ENCODE results near the gene KLF12.

DNA sequence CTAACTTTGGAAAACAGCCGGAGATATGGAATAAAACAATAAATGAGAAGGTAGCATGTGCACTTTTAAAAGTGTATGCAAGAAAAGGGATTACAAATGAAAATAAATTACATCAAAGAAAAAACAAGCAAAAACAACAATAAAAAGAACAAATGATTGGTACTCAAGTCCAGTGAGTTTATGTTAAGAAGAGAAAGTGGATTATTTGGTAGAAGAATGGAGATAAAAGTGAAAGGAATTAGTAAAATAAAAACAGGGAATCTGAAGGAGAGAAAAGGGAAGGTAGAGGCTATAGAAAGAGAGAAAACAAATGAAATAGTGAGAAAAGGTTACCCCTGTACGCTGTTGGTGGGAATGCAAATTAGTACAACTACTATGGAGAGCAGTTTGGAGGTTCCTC lies 28.6 kb upstream of the KLF12 start:
- TF ChIP-seq TCF3 (CRISPR knock-in tag; IDR thresholded peaks at IDR 0.05) (no peak), IFI16 (CRISPR knock-in tag; IDR thresholded peaks at IDR 0.05) (no peak), POLR2A (conservative IDR thresholded peaks at IDR 0.05) (no peak)
